Fibroblast of skin of right quadriceps (primary cell): Measurements from ENCODE around the gene TBX2.

ENCODE experiments used
- DNase-seq: peaks from one replicate; pipeline ENCODE4 v3.0.0-alpha.2; 2013

TBX2 gene

DNA sequence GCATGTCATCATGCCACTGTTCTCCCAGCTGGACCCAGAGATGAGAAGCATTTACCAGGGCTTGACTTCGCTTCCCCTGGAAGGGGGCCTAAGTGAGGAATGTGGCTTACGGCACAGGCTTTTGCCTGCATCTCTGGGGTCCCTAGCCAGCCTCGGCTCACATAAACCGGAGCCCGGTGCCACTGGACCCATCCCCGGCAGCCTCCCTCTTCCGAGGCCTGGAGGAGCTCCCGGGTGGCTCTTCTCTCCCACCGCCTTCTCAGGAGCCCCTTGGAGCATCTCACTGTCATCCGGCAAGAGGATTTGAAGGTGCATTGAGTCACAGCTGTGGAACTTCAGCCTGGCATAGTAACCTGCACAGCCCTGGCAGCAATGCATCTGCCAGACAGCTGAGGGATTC is 29.9 kb upstream of the TBX2 start:
- DNase-seq = no peak

DNA sequence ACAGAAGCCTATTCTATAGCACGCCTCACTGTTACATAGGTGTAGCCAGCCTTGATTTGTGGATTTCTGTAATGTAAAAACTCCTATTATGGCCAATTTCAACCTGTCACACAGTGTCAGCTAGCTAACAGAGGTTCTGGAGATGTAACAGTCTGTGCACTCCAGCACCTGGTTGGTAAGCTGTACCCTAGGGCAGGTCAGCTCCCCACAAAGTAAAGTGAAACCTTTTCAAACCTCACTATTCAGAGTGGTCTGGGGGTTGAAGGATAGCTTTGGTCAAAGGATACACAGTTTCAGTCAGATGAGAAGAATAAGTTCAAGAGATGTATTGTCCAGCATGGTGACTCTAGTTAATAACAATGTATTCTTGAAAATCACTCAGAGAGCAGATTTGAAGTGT is 28.5 kb upstream of the TBX2 start:
- no peak for DNase-seq

DNA sequence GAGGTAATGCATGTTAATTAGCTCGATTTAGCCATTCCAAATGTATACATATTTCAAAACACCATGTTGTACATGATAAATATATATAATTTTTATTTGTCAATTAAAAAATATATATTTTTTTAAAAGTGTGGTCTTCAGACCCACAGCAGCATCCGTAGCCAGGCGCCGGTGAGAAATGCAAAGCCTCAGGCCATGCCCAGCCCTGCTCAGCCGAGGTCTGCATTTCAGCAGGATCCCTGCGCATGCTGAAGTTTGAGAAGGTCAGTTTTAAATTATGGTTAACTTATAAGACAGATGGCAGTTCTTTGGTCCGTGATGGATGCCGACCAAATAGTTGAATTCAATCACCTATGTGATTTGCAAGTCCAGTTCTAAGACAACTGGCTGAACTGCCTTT is 28.0 kb upstream of the TBX2 start:
- no peak for DNase-seq

DNA sequence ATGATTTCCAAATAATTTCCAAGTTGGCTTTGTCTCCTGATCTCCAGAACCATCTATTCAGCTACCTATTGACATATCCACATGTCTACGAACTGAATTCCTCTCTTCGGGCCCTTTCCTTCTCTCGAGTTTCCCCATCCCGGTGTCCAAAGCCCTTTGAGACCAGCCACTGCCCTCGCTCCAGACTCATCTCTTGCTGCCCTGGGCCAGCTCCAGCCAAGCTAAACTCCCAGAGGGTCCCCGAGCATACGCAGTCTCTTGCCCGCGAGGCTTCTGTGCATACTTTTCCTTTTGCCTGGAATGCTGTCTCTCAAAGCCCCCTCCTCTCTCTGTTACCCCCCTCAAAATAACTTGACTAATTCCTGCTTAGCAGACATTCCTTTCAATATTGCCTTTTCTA is 27.2 kb upstream of the TBX2 start:
- no peak for DNase-seq

DNA sequence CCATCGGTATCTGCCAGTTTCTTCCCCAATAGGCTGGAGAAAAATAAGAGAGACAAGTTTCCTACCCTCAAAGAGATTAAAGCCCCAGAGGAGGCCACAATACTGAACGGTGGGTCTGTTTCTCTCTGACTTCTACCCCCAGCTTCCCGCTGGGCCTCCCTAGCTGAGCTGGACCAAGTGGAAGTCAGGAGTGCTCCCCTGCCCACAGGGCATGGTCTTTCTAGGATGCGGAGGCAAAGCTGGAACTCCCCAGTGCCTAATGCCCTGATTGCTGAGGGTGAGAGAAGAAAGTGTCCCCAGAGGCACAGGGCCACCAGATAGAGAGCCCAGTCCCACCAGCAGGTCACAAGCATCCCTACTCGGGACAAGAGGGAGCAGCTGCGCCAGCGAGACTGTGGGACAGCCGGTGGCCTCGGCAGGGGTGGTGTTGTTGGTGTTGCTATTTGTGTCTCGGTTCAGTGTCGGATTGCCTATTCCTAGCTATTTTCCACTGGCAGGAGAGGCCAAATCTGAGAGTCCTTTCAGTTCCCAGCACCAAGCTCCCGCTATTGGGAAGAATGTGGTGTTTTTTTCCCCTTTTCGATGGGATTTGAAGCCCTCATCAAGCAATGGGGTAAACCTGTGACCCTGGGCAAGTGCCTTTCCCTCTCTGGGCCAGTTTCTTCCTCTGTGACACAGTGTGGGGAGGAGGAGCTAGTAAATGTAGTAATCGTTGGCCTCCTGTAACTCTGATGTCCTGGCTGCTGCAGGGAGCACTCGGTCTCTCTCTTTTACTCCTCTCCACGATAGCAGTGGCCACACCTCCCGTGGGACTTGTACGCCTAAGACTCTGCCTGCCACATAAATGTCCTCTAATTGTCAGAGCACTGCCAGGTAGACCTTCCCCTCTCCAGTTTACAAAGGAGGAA is 22.5 kb upstream of the TBX2 start:
- no peak for DNase-seq

DNA sequence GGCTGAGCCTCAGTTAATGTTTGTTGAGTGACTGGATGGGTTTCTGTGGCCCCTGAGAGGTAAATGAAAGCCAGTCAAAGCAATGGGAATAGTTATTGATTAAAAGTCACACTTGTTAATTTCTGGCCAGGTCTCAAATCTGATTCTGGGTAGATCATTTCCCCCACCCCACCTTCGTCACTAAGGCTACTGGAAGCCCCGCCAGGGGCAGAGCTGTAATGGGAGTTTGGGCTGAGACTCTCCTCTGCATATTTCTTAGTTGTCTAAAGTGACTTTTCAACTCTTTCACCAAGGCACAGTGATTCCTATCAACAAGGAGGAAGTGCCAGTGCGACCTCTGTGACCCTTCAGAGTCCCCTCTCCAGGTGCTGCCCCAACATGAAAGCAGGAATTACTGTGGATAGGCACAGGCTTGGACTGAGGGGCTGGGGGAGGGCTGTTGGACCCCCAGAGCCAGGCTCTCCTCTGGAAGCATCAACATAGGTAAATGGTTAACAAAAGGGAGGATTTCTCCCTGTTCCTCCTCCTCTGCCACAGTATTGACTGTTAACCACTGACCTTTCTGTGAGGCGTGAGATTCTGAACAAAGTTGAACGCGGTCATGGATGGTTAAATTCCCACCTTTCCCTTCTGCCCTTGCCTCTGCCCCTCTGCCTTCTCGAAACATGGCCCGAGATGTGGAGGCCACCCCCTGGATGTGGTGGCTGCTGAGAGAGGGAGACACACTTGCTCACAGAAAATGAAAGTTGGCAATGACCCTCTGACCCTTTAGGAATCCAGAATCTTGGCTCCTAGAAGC is 20.8 kb upstream of the TBX2 start:
- no peak for DNase-seq

DNA sequence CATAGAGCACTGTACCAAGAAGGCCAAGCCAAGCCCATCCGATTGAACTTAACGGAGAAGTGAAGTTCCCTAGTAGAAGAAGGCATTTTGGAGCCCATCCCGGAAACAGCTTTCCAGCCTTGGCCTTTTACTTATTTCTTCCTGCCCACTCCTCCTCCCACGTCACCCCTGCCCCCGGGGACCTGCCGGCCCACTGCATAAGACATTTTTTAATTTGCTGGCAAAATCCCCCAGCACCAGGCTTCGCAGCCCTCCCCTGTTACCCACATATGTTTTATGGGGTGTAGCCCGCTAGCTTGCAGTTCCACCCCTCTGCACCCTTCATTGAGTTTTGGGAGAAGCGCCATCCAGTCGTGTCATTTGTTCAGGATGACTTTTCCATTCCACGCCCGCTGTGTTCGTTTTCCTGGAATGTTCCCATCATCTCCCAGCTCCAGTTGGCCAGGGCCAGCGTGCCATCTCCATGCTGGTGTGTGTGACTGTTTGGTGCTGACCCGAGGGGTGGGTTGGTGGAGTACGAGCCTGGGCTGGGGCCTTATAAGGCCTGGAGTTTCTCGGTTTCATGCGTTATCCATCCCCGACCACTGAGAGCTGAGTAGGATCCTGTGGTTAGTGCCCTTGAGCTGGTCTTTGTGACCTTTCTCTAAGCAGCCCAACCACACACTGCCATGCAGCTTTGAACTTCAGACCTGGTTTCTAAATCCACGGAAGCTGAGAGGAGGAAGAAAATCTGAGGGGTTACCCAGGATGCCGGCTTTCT is 20.0 kb upstream of the TBX2 start:
- no peak for DNase-seq

DNA sequence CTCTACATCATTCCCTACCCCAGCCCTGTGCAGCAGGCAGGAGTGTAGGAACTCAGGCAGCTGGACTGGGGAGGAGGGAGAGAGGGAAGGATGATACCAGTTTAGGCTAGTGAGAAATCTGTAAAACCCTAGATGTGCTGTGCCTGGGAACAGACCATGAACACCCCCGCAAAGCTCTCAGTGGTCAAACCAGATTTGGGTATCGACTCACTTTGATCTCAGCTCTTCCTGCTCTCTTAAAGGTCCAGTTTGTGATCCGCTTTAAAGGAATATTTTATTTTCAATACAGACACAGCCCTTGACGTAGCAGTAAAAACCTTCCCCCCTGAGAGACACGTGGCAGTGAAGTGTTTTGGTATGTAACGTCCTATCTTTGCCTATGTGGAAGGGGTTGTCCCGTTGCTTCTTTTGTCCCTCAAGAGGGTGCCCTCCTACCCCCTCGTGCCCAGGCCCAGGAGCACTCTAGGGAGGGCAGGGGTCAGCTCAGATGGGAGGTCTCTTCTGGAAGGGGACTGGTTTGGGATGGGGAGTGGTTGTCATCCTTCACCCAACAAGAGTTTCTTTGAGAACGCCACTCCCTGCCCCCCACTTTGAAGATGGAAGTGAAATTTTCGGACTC is 19.3 kb upstream of the TBX2 start:
- no peak for DNase-seq

DNA sequence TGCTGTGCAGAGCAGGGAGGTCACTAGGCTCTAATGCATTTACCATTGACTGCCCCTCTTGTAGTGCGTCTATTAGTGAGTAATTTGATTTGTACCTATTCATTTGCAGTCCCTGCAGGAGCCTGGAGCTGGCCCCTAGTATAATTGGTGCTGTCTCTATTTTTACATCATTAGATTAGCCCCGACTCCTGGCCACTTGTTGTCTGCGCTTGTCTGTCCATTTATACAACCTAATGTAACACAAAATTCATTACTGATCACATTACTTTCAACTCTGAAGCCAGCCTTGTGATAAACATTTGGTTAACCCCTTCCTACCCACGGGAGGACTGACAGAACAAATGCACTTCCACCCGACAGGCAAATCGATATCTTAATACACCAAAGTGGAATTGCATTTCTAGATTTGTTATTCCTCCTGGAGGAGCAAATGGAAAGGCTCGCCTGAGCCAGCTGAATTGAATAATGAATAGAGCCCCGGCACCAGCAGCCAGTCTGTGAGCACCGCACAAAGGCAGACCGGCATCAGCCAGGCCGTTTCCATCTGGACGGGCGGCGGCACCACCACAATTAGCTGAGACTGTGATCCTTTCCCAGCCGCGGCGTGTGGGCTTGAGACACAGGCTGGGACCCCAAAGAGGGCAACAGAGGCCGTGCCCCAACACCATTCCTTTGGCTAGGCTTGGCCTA is 18.7 kb upstream of the TBX2 start:
- DNase-seq = no peak

DNA sequence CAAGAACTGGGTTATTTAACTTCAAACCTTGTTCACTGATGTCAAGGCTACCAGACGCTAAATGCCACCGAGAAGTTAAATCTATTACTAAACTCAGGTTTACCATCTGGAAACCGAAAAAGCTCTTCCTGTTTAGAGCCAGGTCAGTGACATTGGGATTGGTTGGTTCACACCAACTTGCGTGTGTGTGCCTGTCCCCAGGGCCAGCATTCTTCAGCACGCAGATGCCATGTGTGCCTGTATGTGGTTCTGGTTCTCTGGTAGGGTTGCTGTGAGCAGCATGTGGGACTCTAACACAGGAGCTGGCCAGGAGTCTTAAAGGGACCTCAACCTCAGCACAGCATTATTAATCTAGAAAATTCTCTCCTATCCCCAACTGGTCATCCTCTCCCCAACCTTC is 18.1 kb upstream of the TBX2 start:
- DNase-seq = no peak

DNA sequence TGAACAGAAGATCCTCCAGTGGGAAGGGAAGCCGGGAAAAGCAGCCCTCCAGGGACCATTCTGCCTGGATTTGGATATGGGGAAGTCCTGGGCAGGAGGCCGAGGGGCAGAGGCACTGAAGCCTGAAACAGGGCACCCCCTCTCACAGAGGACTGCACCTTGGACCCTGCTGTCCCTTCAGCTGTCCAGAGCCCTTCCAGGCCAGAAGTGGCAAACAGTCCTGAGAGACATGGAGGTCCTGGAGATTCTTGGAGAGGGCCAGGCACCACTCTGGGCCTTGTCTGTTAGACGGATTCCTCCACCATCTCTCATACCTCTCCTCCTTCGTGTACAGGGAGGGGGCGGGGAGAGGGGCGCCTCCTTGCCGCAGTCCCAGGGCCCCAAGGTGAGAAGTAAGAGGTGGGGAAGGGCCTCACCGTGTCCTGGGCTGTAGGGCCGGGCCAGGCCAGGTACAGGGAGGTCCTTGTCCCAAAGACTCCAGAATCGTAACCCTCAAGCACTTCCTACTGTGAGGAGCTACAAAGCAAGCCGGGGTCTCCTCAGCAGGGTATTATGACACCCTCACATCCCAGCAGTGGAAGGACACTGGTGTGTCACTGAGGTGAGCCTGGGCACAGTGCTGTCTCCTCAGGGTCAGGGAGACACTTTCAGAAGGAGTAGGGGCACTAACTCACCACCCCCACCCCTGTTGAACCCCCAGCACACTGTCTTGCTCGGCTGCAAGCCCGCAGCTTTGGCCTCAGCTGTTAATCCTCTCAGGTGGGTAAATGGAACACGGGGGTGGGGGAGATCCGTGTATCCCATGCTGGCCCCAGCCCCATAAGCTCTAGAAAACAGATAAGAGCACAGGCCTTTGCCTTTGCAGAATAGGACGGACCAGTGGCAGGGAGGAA is 16.6 kb upstream of the TBX2 start:
- no peak for DNase-seq

DNA sequence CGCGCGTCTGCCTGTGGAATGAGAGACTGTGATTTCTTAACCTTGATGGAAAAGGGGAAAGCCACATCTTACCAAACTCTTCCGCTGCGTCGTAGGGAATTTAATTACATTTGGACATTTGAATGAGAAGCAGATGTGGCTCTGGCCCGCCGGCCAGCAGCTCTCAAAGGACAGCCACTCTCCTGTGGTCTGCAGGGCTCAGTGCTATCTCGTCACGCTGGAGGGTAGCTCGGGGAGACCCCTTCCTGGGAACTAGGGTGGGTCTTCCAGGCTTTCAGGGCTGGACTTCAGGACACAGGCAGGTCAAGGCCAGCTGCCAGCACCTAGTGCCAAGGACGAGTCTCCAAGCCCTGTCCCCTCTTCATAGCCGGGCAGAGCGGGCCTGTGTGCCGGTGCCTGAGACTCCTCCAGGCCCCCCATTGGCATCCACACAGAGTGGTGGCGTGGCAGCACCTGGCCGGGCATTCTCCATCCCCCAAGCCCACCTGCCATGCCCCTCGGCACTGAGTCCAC is 15.9 kb upstream of the TBX2 start:
- DNase-seq = no peak

DNA sequence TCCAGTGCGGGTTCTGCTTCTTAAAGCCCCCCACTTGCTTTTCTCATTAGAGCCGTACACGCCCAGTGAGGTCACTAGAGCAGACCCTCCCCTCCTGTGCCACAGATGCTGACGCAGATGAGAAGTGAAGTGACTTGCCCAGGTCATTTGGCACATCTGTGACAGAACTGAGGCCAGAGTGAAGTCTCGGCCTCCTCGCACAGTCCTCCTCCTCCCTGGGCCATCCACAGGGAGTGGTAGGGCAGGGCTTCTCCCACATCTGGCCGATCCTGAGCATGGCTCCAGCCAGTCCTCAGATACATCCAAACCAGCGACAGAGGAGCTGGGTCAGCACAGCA is 15.3 kb upstream of the TBX2 start:
- no peak for DNase-seq

DNA sequence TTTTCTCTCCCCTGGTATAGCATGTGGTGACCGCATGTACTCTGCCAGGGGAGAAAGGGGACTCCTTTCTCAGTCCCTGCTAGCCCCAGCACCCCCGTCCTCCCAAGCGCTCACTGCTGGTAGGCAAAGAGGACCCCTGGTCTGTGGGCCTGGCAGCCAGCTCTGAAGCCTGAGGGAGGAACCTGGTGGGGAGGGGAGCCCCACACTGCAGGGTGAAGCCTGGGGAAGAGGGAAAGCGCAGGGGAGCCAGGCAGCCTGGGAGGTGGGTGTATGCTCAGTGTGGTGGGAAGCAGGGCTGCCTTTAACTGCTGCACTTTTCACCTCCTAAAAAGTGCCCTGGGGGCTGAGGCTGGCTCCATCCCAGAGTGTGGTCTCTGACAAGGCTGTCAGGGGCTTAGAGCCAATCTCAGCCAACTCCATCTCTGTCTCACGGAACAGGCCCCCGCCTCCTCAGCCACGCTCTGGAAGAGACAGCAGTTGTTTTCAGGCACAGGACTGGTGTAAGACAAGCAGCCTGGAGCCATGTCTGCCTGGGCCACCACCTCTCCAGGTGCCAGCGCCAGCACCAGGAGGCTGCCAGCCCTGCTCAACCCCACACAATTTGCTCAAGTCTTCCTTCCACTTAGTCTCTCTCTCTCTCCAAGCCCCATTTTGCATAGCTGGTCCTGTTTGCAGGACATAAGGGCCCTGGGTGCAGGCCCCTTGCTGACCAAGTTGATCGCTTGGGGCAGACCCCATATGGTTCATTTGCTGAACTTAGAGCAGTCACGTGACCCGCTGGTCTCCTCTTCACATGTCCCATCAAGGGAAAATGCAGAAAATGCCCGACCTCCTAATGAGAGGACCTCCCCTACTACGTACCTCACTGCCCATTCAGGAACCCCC is 14.7 kb upstream of the TBX2 start:
- DNase-seq = no peak

DNA sequence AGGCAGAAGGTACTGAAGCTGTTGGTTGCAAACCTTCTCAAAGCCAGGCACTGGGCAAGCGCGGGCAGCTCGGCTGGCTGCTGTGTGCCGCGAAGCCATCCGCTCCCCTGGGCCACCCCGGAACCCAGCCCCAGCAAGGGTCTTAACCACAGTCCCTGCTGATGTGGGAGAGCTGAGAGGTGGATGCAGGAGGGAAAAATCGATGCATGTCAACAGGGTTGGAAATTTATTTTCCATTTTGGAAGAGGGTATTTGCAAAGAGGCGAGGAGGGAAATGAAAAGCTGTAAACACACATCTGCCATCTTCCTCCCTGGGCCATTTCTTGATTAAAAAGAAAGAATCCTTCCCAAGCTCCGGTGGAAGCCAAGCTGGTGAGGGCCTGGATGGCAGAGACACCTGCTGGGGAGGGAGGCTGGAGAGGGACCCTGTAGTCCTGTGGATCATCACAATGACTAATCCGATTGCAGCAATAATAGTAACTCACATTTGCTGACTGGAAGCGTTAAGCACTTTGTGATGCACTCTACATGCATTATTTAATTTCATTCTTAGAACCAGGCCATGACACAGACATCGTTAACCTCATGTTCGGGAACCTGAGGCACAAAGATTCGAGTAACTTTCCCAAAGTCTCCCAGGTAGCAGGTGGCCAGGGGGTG is 13.9 kb upstream of the TBX2 start:
- no peak for DNase-seq

DNA sequence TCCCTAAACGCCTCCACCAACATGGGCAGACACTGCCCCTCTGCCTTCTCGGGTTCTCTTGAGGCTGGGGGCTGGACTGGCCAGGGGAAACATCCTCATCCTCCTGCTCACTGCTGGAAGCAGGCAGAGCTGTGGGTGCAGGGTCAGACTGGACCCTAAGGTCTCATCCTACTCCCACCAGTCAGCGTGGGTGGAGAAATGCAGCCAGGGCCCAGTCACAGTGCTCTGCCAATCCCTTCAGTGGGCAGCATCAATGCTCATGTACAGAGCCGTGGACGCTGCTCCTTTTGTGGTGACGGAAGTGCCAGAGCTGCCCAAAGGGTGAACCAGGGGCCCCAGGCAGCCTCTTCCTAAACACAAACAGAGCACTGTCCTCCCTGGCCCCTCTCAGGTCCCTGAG is 13.4 kb upstream of the TBX2 start:
- no peak for DNase-seq

DNA sequence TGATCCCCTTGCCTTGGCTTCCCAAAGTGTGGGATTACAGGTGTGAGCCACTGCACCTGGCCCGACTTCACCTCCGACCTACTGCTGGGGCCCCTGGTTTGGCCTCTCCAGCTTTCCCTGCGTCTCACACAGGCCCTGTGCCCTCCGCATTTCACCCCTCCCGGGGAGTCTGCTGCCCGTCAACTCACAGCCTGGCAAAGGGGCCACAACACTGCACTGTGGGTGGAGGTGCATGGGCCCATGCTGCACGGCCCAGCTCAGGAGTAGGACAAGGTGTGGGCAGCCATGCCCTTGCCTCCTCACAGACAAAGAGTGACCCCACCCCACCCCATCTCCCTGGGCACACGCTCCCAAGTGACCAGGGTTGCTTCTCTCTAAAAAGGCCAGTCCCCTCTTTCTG is 12.6 kb upstream of the TBX2 start:
- DNase-seq = no peak

DNA sequence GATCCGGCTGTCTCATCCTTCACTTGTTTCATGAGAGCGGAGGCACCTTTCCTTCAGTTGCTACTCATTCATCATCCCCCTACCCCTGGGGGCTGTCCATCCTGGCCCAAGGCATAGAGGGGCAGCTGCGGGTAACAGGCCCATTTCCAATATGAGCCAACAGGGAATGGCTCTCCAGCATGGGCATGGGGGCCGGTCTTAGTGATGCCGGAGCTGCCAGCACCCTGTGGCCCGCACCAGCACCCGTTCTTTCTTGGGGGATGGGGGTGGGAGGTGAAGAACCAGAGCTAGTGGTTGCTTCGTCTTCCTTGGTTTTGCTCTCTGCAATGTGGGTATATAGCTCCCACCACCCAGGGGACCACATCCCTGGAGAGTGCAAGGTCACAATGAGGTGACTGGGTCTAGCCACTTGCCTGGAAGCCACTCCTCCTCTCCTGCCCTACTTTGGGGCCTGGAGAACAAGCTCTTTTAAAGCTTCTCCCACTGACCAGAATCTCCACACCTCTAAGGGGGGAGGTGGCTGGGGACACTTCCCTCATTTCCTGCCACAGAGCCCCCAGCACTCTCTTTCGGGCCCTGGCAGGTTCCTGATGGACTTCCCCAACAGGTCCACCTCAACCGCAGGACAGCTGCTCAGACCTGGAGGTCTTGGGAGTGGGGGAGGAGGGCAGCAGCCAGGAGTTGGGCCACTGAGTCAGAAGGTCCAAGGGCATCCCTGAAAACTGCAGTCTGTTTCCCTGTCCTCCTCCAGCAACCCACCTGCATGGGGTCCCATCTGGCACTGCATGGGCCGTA is 11.9 kb upstream of the TBX2 start:
- no peak for DNase-seq
